ENCODE data around the gene CEMP1.
A peak's percentile ranks its signal among the peaks of the same experiment; 100 is the strongest.

CEMP1 gene

DNA sequence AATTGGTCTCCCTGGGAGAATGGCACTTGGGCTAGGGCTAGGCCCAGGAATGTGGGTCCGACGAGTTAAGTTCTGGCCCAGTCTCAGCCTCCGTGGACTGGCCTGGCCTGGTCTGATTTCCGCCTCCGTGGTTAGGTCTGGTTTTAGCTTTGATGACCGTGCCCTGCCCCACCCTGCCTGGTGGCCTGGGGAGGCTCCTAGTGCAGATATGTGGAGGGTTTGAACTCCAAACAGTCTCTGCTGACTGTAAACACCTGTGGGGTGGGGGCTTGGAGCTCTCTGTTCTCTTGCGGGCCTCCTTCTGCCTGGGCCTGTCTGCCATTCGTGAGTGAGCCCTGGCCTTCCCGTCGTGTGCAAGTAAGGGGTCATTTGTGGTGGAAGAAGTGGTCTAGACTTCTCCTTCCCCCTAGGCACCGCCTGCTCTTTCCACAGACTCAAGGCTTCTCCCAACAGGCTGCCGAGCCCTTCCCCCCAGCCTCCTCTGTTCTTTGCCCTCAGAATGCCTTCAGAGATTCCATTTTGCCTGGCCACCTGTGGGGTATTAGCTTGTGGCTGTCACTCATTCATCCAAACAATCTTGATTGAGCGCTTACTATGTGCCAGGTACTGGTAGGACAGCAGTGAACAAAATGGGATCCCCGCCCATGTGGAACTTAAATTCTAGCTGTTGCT, 15.9 kb downstream of the CEMP1 start:
- Histone ChIP-seq H3K9me3 (no peaks in the 10 kb centered on the region), H3K27me3 (no peaks in the 10 kb centered on the region), H3K27ac (peak overlapping the region; percentile 100), H3K4me1 (ENCODE audit: control insufficient read depth in 1 of 2, insufficient read depth in 1 of 2, low read depth in 1 of 2, low read length in 1 of 2) (peaks cover 64 to 65% of the 10 kb centered on the region in 2 experiments), H3K4me3 (ENCODE audit: low read depth in 1 of 2, low read length in 1 of 2) (peak overlapping the region; percentile 73 to 96), H3K36me3 (peaks cover 11% of the 10 kb centered on the region)
- TF ChIP-seq, protein P1, sequence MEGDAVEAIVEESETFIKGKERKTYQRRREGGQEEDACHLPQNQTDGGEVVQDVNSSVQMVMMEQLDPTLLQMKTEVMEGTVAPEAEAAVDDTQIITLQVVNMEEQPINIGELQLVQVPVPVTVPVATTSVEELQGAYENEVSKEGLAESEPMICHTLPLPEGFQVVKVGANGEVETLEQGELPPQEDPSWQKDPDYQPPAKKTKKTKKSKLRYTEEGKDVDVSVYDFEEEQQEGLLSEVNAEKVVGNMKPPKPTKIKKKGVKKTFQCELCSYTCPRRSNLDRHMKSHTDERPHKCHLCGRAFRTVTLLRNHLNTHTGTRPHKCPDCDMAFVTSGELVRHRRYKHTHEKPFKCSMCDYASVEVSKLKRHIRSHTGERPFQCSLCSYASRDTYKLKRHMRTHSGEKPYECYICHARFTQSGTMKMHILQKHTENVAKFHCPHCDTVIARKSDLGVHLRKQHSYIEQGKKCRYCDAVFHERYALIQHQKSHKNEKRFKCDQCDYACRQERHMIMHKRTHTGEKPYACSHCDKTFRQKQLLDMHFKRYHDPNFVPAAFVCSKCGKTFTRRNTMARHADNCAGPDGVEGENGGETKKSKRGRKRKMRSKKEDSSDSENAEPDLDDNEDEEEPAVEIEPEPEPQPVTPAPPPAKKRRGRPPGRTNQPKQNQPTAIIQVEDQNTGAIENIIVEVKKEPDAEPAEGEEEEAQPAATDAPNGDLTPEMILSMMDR (IDR thresholded peaks at IDR 0.05) = no peak

- Histone ChIP-seq H3K9me3 (no peaks in the 10 kb centered on the region), H3K4me1 (ENCODE audit: control insufficient read depth in 1 of 2, insufficient read depth in 1 of 2, low read depth in 1 of 2, low read length in 1 of 2) (peaks cover 65 to 67% of the 10 kb centered on the region in 2 experiments), H3K4me3 (ENCODE audit: low read depth in 1 of 2, low read length in 1 of 2) (peak overlapping the region; percentile 73 to 96), H3K36me3 (peaks cover 7% of the 10 kb centered on the region), H3K27me3 (no peaks in the 10 kb centered on the region), H3K27ac (peak overlapping the region; percentile 100)
- TF ChIP-seq, protein P1 (IDR thresholded peaks at IDR 0.05) = no peak
These were observed 16.7 kb downstream of the CEMP1 start for GRCh38 chr16:2514333-2515179.

DNA sequence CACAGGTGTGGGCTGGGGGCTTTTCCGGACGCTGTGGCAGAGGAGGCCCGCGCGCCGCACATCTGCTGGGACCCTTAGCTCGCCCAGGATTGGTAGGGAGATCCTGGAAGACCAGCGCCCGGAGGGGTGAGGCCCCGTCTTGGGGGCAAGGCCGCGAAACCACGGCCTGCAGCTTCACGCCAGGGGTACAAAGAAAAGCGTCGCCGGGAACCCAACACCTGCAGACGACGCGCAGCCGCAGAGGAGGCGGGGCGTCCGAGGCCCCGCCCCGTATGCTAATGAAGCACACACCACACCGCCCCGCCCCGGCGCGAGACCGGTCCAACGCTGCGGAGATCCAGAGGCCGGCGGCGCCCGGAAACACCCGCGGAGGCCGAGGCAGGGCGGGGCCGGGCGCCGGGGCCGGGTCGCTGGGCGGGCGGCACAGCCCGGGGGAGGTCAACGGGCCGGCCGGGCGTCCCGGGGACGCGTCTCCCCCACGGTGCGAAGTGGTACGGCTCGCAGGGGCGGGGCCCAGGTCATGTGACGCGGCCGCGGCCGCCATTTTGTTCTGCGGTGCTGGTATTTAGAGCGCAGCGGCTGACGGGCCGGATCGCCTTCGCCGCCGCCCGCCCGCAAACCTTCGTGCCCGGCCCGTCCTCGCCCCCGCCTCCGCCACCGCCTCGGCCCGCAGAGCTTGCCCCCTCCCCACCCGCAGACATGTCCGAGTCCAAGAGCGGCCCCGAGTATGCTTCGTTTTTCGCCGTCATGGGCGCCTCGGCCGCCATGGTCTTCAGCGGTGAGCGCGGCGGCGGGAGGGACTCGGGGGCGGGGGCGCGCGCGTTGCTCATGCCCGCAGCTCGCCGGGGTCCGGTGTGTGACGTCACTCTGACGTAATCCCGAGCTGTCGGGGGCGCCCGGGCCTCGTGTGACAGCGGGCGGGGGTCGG, 17.5 kb downstream of the CEMP1 start, which contains the start of gene ATP6V0C:
Gene ATP6V0C (plus strand): TSS at position 548 of the 928 bp plus-strand sequence. CDS start 152 bp downstream, at position 700.
- Histone ChIP-seq H3K27me3 (no peaks in the 10 kb centered on the region), H3K36me3 (no peaks in the 10 kb centered on the region), H3K4me1 (ENCODE audit: control insufficient read depth in 1 of 2, insufficient read depth in 1 of 2, low read depth in 1 of 2, low read length in 1 of 2) (peaks cover 65 to 67% of the 10 kb centered on the region in 2 experiments), H3K9me3 (no peaks in the 10 kb centered on the region), H3K4me3 (ENCODE audit: low read depth in 1 of 2, low read length in 1 of 2) (peak within 1 kb of the TSS; percentile 73 to 96), H3K27ac (peak within 1 kb of the TSS; percentile 100)
- TF ChIP-seq, protein P1 (IDR thresholded peaks at IDR 0.05) = peak; percentile 31

DNA sequence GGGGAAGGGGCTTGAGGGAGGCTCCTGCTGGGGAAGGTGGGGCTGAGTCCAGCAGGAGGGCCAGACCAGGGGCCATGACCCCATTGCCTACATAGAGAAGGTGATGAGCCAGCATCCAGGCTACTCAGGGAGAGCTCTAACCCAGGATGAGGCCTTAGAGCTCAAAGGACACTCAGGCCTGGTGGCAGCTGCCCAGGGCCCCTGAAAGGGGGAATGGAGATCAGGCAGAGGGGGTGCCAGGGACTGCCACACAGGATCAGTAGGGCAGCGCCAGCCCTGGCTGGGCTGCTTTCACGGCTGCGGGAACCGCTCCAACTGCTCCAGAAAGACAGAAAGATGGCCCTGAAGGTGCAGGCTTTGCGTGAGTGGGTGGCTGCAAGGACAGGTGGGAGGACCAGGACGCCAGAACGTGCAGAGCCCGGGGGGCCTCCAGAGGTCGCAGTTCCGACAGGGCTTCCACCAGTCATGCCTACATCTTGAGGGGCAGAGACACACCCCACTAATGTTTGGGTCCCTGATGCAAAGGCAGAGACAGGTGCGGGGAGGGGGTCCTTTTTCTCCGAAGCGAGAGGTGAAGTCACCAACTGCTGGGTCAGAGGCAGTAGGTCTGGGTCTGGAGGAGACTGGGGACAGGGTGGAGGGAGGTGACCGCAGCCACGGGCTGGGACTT, 18.3 kb downstream of the CEMP1 start:
- Histone ChIP-seq H3K36me3 (no peaks in the 10 kb centered on the region), H3K4me3 (ENCODE audit: low read depth in 1 of 2, low read length in 1 of 2) (peak overlapping the region; percentile 73 to 96), H3K4me1 (ENCODE audit: control insufficient read depth in 1 of 2, insufficient read depth in 1 of 2, low read depth in 1 of 2, low read length in 1 of 2) (peaks cover 65 to 67% of the 10 kb centered on the region in 2 experiments), H3K9me3 (no peaks in the 10 kb centered on the region), H3K27ac (peak overlapping the region; percentile 100), H3K27me3 (no peaks in the 10 kb centered on the region)
- TF ChIP-seq, protein P1 (IDR thresholded peaks at IDR 0.05) = no peak

Data from neutrophil (primary cell).